ENCODE results near the gene HECW1.

Gene HECW1

GRCh38 chr7:43546231-43546630 is 433.8 kb downstream of the HECW1 start:
- DNase-seq (ENCODE audit: extremely low spot score), result no peak
- ChIA-PET POLR2A (no interaction called here), CTCF (no interaction called here)

GRCh38 chr7:43550427-43550826 is 438.0 kb downstream of the HECW1 start:
- no peak for DNase-seq (ENCODE audit: extremely low spot score)
- no peak for TF ChIP-seq L3MBTL2 (conservative IDR thresholded peaks at IDR 0.05)
- no peak for TF ChIP-seq ELF4 (IDR thresholded peaks at IDR 0.05)
- no peak for TF ChIP-seq BHLHE40 (IDR thresholded peaks at IDR 0.05; ENCODE audit: borderline replicate concordance)
- no peak for TF ChIP-seq SUZ12 (IDR thresholded peaks at IDR 0.05)
- no peak for TF ChIP-seq LEF1 (IDR thresholded peaks at IDR 0.05; ENCODE audit: borderline replicate concordance)
- ChIA-PET POLR2A (no interaction called here), CTCF (no interaction called here)

More at GRCh38 chr7:43546231-43546630, 433.8 kb downstream of the HECW1 start:
- TF ChIP-seq FOXA1 (IDR thresholded peaks at IDR 0.05) (no peak), ELF4 (IDR thresholded peaks at IDR 0.05) (no peak), HDGF (IDR thresholded peaks at IDR 0.05; ENCODE audit: borderline replicate concordance) (no peak), PKNOX1 (IDR thresholded peaks at IDR 0.05) (no peak), NFRKB (IDR thresholded peaks at IDR 0.05) (no peak), FOXM1 (IDR thresholded peaks at IDR 0.05; ENCODE audit: borderline replicate concordance) (no peak), SP1 (IDR thresholded peaks at IDR 0.05) (no peak)

GRCh38 chr7:43552122-43552521 is 439.7 kb downstream of the HECW1 start:
- CTCF ChIA-PET, result no interaction called here
- DNase-seq (ENCODE audit: extremely low spot score), result no peak
- no peak for TF ChIP-seq BHLHE40 (IDR thresholded peaks at IDR 0.05; ENCODE audit: borderline replicate concordance)
- TF ChIP-seq FOXK2 (IDR thresholded peaks at IDR 0.05), result no peak
- TF ChIP-seq PKNOX1 (IDR thresholded peaks at IDR 0.05), result no peak
- no peak for TF ChIP-seq FOXM1 (IDR thresholded peaks at IDR 0.05; ENCODE audit: borderline replicate concordance)
- TF ChIP-seq ELF4 (IDR thresholded peaks at IDR 0.05), result no peak
- no peak for TF ChIP-seq ARNT (IDR thresholded peaks at IDR 0.05)
- TF ChIP-seq ZNF384 (IDR thresholded peaks at IDR 0.05), result no peak
- TF ChIP-seq SUZ12 (IDR thresholded peaks at IDR 0.05), result no peak
- TF ChIP-seq TARDBP (IDR thresholded peaks at IDR 0.05), result no peak
- no peak for TF ChIP-seq SP1 (IDR thresholded peaks at IDR 0.05)
- TF ChIP-seq NFRKB (IDR thresholded peaks at IDR 0.05), result no peak
- POLR2A ChIA-PET, result no interaction called here

- no peak for DNase-seq (ENCODE audit: extremely low spot score)
- TF ChIP-seq NFRKB (IDR thresholded peaks at IDR 0.05) (no peak), BHLHE40 (IDR thresholded peaks at IDR 0.05; ENCODE audit: borderline replicate concordance) (no peak), L3MBTL2 (conservative IDR thresholded peaks at IDR 0.05) (no peak), FOXK2 (IDR thresholded peaks at IDR 0.05) (no peak), ELF4 (IDR thresholded peaks at IDR 0.05) (no peak), FOXA1 (IDR thresholded peaks at IDR 0.05) (no peak), TARDBP (IDR thresholded peaks at IDR 0.05) (no peak), PKNOX1 (IDR thresholded peaks at IDR 0.05) (no peak), SUZ12 (IDR thresholded peaks at IDR 0.05) (no peak), ARNT (IDR thresholded peaks at IDR 0.05) (no peak), CTBP1 (IDR thresholded peaks at IDR 0.05; ENCODE audit: borderline replicate concordance) (no peak), FOXM1 (IDR thresholded peaks at IDR 0.05; ENCODE audit: borderline replicate concordance) (no peak), LEF1 (IDR thresholded peaks at IDR 0.05; ENCODE audit: borderline replicate concordance) (no peak)
- ChIA-PET CTCF (no interaction called here), POLR2A (no interaction called here)
These were observed 441.6 kb downstream of the HECW1 start for GRCh38 chr7:43553999-43554398.

GRCh38 chr7:43554423-43554822 is 442.0 kb downstream of the HECW1 start:
- ChIA-PET POLR2A (no interaction called here), CTCF (no interaction called here)
- no peak for DNase-seq (ENCODE audit: extremely low spot score)
- TF ChIP-seq LEF1 (IDR thresholded peaks at IDR 0.05; ENCODE audit: borderline replicate concordance) (no peak), CTBP1 (IDR thresholded peaks at IDR 0.05; ENCODE audit: borderline replicate concordance) (no peak), FOXM1 (IDR thresholded peaks at IDR 0.05; ENCODE audit: borderline replicate concordance) (no peak), NFRKB (IDR thresholded peaks at IDR 0.05) (no peak), PKNOX1 (IDR thresholded peaks at IDR 0.05) (no peak), SUZ12 (IDR thresholded peaks at IDR 0.05) (no peak), TARDBP (IDR thresholded peaks at IDR 0.05) (no peak), HDGF (IDR thresholded peaks at IDR 0.05; ENCODE audit: borderline replicate concordance) (no peak), ARNT (IDR thresholded peaks at IDR 0.05) (no peak), BHLHE40 (IDR thresholded peaks at IDR 0.05; ENCODE audit: borderline replicate concordance) (no peak)

- POLR2A ChIA-PET, result no interaction called here
- no peak for TF ChIP-seq CTBP1 (IDR thresholded peaks at IDR 0.05; ENCODE audit: borderline replicate concordance)
- no peak for TF ChIP-seq ARNT (IDR thresholded peaks at IDR 0.05)
- TF ChIP-seq ZNF384 (IDR thresholded peaks at IDR 0.05), result no peak
- no peak for TF ChIP-seq FOXM1 (IDR thresholded peaks at IDR 0.05; ENCODE audit: borderline replicate concordance)
- TF ChIP-seq HDGF (IDR thresholded peaks at IDR 0.05; ENCODE audit: borderline replicate concordance), result no peak
- no peak for TF ChIP-seq LEF1 (IDR thresholded peaks at IDR 0.05; ENCODE audit: borderline replicate concordance)
- no peak for TF ChIP-seq SUZ12 (IDR thresholded peaks at IDR 0.05)
- no peak for TF ChIP-seq L3MBTL2 (conservative IDR thresholded peaks at IDR 0.05)
- no peak for TF ChIP-seq TARDBP (IDR thresholded peaks at IDR 0.05)
- no peak for TF ChIP-seq SP1 (IDR thresholded peaks at IDR 0.05)
- TF ChIP-seq FOXA1 (IDR thresholded peaks at IDR 0.05), result no peak
- TF ChIP-seq ELF4 (IDR thresholded peaks at IDR 0.05), result no peak
- CTCF ChIA-PET, result no interaction called here
- DNase-seq (ENCODE audit: extremely low spot score), result no peak
These were observed 445.5 kb downstream of the HECW1 start for GRCh38 chr7:43557831-43558495.

Measured in HEK293T (cell line).